PC-3 (cell line): ENCODE measurements around the gene PTPN21.

Experiments used
- EZH2phosphoT487 ChIP-seq: fragments of 300-600 bp; sonication (generic); IDR thresholded peaks from 2 replicates; pipeline ENCODE4 v1.6.1; 2018; ENCODE audit warnings: mild to moderate bottlenecking, antibody characterized with exemption, low read length, borderline replicate concordance
- TF ChIP-seq, protein P1 (sequence below): fragments of 300-600 bp; sonication (generic); conservative IDR thresholded peaks from 2 replicates; pipeline ENCODE4 v1.5.1; 2017; ENCODE audit warnings: antibody characterized with exemption, low read depth, mild to moderate bottlenecking, low read length

DNA sequence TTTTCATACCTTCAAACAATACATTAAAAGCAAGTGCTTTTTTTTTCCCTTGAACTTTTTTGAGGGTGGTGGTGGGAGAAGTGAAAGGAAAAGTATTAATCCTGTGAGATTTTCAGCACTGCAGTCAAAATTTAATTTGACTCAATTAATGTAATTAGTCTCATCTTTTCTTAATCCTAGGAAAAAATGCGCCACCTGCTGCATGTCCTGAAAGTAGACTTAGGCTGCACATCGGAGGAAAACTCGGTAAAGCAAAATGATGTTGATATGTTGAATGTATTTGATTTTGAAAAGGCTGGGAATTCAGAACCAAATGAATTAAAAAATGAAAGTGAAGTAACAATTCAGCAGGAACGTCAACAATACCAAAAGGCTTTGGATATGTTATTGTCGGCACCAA, 117.1 kb downstream of the PTPN21 start:
- TF ChIP-seq, protein P1, sequence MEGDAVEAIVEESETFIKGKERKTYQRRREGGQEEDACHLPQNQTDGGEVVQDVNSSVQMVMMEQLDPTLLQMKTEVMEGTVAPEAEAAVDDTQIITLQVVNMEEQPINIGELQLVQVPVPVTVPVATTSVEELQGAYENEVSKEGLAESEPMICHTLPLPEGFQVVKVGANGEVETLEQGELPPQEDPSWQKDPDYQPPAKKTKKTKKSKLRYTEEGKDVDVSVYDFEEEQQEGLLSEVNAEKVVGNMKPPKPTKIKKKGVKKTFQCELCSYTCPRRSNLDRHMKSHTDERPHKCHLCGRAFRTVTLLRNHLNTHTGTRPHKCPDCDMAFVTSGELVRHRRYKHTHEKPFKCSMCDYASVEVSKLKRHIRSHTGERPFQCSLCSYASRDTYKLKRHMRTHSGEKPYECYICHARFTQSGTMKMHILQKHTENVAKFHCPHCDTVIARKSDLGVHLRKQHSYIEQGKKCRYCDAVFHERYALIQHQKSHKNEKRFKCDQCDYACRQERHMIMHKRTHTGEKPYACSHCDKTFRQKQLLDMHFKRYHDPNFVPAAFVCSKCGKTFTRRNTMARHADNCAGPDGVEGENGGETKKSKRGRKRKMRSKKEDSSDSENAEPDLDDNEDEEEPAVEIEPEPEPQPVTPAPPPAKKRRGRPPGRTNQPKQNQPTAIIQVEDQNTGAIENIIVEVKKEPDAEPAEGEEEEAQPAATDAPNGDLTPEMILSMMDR: peak; percentile 74
- TF ChIP-seq EZH2phosphoT487: no peak
